Measurements from ENCODE around the gene RIMS4. TPM values are rescaled to one million over a fixed set of nuclear protein-coding genes. Genes with fewer than 3 reads are reported as not detected.
A peak's percentile ranks its signal among the peaks of the same experiment; 100 is the strongest.

The RIMS4 gene
- polyA plus RNA-seq, 1 experiment: not detected

- Histone ChIP-seq H3K4me3 (ENCODE audit: low read depth, low read length) (no peak overlapping the region), H3K27me3 (ENCODE audit: control insufficient read depth, insufficient read depth, low read length) (no peaks in the 10 kb centered on the region), H3K36me3 (ENCODE audit: control insufficient read depth, insufficient read depth, low read length) (no peaks in the 10 kb centered on the region)
- ChIA-PET CTCF (interaction anchor here (0.6 to 7.7 kb wide), 21 partner anchors 9 to 986 kb away, joined by 3 to 269 read pairs (median 4); partner anchors contain the start of gene KCNK15), POLR2A (no interaction called here)
- peak; percentile 88 for TF ChIP-seq CTCF (IDR thresholded peaks at IDR 0.05; ENCODE audit: insufficient read depth, low read depth, low read length)
- no peak for DNase-seq (ENCODE audit: low read depth)
Observed at GRCh38 chr20:44733341-44734069, 76.8 kb downstream of the RIMS4 start.

- no peak for TF ChIP-seq CTCF (IDR thresholded peaks at IDR 0.05; ENCODE audit: insufficient read depth, low read depth, low read length)
- ChIA-PET POLR2A (interaction anchor here (0.8 kb wide), 1 partner anchor 241 kb away, joined by 3 read pairs; no protein-coding TSS in a partner anchor), CTCF (interaction anchor here (0.7 to 7.7 kb wide), 11 partner anchors 9 to 135 kb away, joined by 3 to 269 read pairs (median 8); partner anchors contain the start of gene KCNK15)
- no peak for DNase-seq (ENCODE audit: low read depth)
- Histone ChIP-seq H3K36me3 (ENCODE audit: control insufficient read depth, insufficient read depth, low read length) (no peaks in the 10 kb centered on the region), H3K27me3 (ENCODE audit: control insufficient read depth, insufficient read depth, low read length) (no peaks in the 10 kb centered on the region), H3K4me3 (ENCODE audit: low read depth, low read length) (no peak overlapping the region)
Observed at GRCh38 chr20:44732327-44732726, 78.0 kb downstream of the RIMS4 start.

GRCh38 chr20:44731657-44732056 lies 78.7 kb downstream of the RIMS4 start:
- no peaks in the 10 kb centered on the region for H3K27me3 ChIP-seq (ENCODE audit: control insufficient read depth, insufficient read depth, low read length)
- POLR2A ChIA-PET: interaction anchor here (0.6 to 0.8 kb wide), 2 partner anchors 240 to 307 kb away, joined by 3 to 5 read pairs; no protein-coding TSS in a partner anchor
- CTCF ChIA-PET: interaction anchor here (2.0 to 7.7 kb wide), 3 partner anchors 29 to 48 kb away, joined by 25 to 269 read pairs (median 104); no protein-coding TSS in a partner anchor
- no peak overlapping the region for H3K4me3 ChIP-seq (ENCODE audit: low read depth, low read length)
- TF ChIP-seq CTCF (IDR thresholded peaks at IDR 0.05; ENCODE audit: insufficient read depth, low read depth, low read length): no peak
- no peak for DNase-seq (ENCODE audit: low read depth)
- no peaks in the 10 kb centered on the region for H3K36me3 ChIP-seq (ENCODE audit: control insufficient read depth, insufficient read depth, low read length)

- CTCF ChIA-PET: interaction anchor here (1.2 to 7.7 kb wide), 5 partner anchors 17 to 47 kb away, joined by 4 to 269 read pairs (median 4); no protein-coding TSS in a partner anchor
- H3K27me3 ChIP-seq (ENCODE audit: control insufficient read depth, insufficient read depth, low read length): no peaks in the 10 kb centered on the region
- H3K36me3 ChIP-seq (ENCODE audit: control insufficient read depth, insufficient read depth, low read length): no peaks in the 10 kb centered on the region
- peak; percentile 84 for DNase-seq (ENCODE audit: low read depth)
- POLR2A ChIA-PET: no interaction called here
- H3K4me3 ChIP-seq (ENCODE audit: low read depth, low read length): no peak overlapping the region
- TF ChIP-seq CTCF (IDR thresholded peaks at IDR 0.05; ENCODE audit: insufficient read depth, low read depth, low read length): no peak
Observed at GRCh38 chr20:44730441-44730840, 79.9 kb downstream of the RIMS4 start.

GRCh38 chr20:44728801-44729443 lies 81.4 kb downstream of the RIMS4 start:
- POLR2A ChIA-PET: no interaction called here
- CTCF ChIA-PET: interaction anchor here (1.4 to 7.7 kb wide), 4 partner anchors 11 to 45 kb away, joined by 5 to 269 read pairs (median 54); no protein-coding TSS in a partner anchor
- no peaks in the 10 kb centered on the region for H3K36me3 ChIP-seq (ENCODE audit: control insufficient read depth, insufficient read depth, low read length)
- no peak overlapping the region for H3K4me3 ChIP-seq (ENCODE audit: low read depth, low read length)
- H3K27me3 ChIP-seq (ENCODE audit: control insufficient read depth, insufficient read depth, low read length): no peaks in the 10 kb centered on the region
- peak; percentile 77 for DNase-seq (ENCODE audit: low read depth)
- TF ChIP-seq CTCF (IDR thresholded peaks at IDR 0.05; ENCODE audit: insufficient read depth, low read depth, low read length): no peak
